Epithelial cell of proximal tubule (primary cell): ENCODE results near the gene ADTRP. TPM values are rescaled to one million over a fixed set of nuclear protein-coding genes. Genes with fewer than 3 reads are reported as not detected.

ENCODE experiments used
- DNase-seq: peaks from one replicate; pipeline ENCODE4 v3.0.0-alpha.2; 2011; ENCODE audit warnings: low read depth
- H3K4me3 ChIP-seq: 2 replicates; pipeline ENCODE4 v1.5.1; 2011; ENCODE audit warnings: low read depth, mild to moderate bottlenecking, low read length
- CTCF ChIP-seq: conservative IDR thresholded peaks from 2 replicates; pipeline ENCODE4 v1.5.1; 2012; ENCODE audit warnings: low read depth, mild to moderate bottlenecking, low read length
- total RNA-seq: library from RNA; depleted of rRNA; stranded (reverse); fragments of >200 nt; gene quantifications from 2 replicates; pipeline ENCODE4 v1.2.3, GENCODE V29; 2015

The ADTRP gene
- total RNA-seq, 1 donor from 2014 or later = 0.12 TPM

GRCh38 chr6:11795403-11795802, 16.8 kb upstream of the ADTRP start:
- H3K4me3 ChIP-seq = no peak overlapping the region
- no peak for TF ChIP-seq CTCF
- no peak for DNase-seq

- TF ChIP-seq CTCF = no peak
- DNase-seq = no peak
- H3K4me3 ChIP-seq = no peak overlapping the region
These were observed 14.7 kb upstream of the ADTRP start for GRCh38 chr6:11793277-11793676.

- DNase-seq = no peak
- TF ChIP-seq CTCF = no peak
- no peak overlapping the region for H3K4me3 ChIP-seq
These were observed 12.9 kb upstream of the ADTRP start for GRCh38 chr6:11791354-11792107.

- no peak for DNase-seq
- TF ChIP-seq CTCF = no peak
- H3K4me3 ChIP-seq = no peak overlapping the region
These were observed 11.1 kb upstream of the ADTRP start for GRCh38 chr6:11789744-11790143.

- no peak for DNase-seq
- no peak overlapping the region for H3K4me3 ChIP-seq
- no peak for TF ChIP-seq CTCF
These were observed 9.4 kb upstream of the ADTRP start for GRCh38 chr6:11788043-11788442.

- no peak overlapping the region for H3K4me3 ChIP-seq
- TF ChIP-seq CTCF = no peak
- DNase-seq = no peak
These were observed 7.4 kb upstream of the ADTRP start for GRCh38 chr6:11785774-11786579.
